Neuronal stem cell (in vitro differentiated cells): Measurements from ENCODE around the gene RNF149.

Experiments used
- DNase-seq: peaks from one replicate; pipeline ENCODE4 v3.0.0-alpha.2; 2013; ENCODE audit warnings: low spot score
- H2AFZ ChIP-seq: one replicate; pipeline ENCODE4 v1.6.1; 2013; ENCODE audit warnings: mild to moderate bottlenecking, low read length, inconsistent platforms
- H2AK5ac ChIP-seq: 2 replicates; pipeline ENCODE4 v1.6.1; 2013; ENCODE audit warnings: low read depth, mild to moderate bottlenecking, inconsistent platforms, low read length, moderate library complexity, mixed read lengths
- H2BK120ac ChIP-seq: 2 replicates; pipeline ENCODE4 v1.6.1; 2013; ENCODE audit warnings: low read depth, mild to moderate bottlenecking, inconsistent platforms, low read length, moderate library complexity, mixed read lengths
- H2BK12ac ChIP-seq: one replicate; pipeline ENCODE4 v1.6.1; 2013; ENCODE audit warnings: low read length, inconsistent platforms
- H2BK15ac ChIP-seq: 2 replicates; pipeline ENCODE4 v1.6.1; 2013; ENCODE audit warnings: mild to moderate bottlenecking, low read length, inconsistent platforms, mixed read lengths
- H2BK5ac ChIP-seq: one replicate; pipeline ENCODE4 v1.6.1; 2013; ENCODE audit warnings: inconsistent platforms, mild to moderate bottlenecking, low read length, moderate library complexity
- H3K14ac ChIP-seq: one replicate; pipeline ENCODE4 v1.6.1; 2013; ENCODE audit warnings: low read length, inconsistent platforms
- H3K18ac ChIP-seq: 2 replicates; pipeline ENCODE4 v1.6.1; 2013; ENCODE audit warnings: low read length, inconsistent platforms
- H3K23ac ChIP-seq: 2 replicates; pipeline ENCODE4 v1.6.1; 2013; ENCODE audit warnings: low read depth, mild to moderate bottlenecking, mixed read lengths, low read length, inconsistent platforms; ENCODE audit not compliant: poor library complexity
- H3K27ac ChIP-seq: replicated peaks from 3 replicates; pipeline ENCODE4 v1.5.1; 2013; ENCODE audit warnings: low read length, inconsistent platforms
- H3K27me3 ChIP-seq, 3 experiments: 2 replicates each; pipeline ENCODE4 v1.6.1; 2013; ENCODE audit warnings: low read length in 3 of 3, mild to moderate bottlenecking in 2 of 3, inconsistent platforms in 1 of 3, low read depth in 1 of 3, mixed read lengths in 1 of 3, moderate library complexity in 1 of 3; ENCODE audit not compliant: control insufficient read depth in 3 of 3, insufficient read depth in 3 of 3
- H3K36me3 ChIP-seq, 2 donors: replicated peaks in 1 of 2; 2 replicates each; pipeline ENCODE4 v1.6.1; 2013; ENCODE audit warnings: low read length in 2 of 2; ENCODE audit not compliant: control insufficient read depth in 2 of 2, insufficient read depth in 2 of 2
- H3K4ac ChIP-seq: 2 replicates; pipeline ENCODE4 v1.6.1; 2013; ENCODE audit warnings: inconsistent platforms, mild to moderate bottlenecking, low read length, moderate library complexity
- H3K4me1 ChIP-seq, 2 donors: 1 replicate in 1 of 2; 2 replicates in 1 of 2; pipeline ENCODE4 v1.6.1; 2013; ENCODE audit warnings: low read length in 2 of 2, low read depth in 1 of 2; ENCODE audit not compliant: control insufficient read depth in 2 of 2, insufficient read depth in 1 of 2
- H3K4me2 ChIP-seq: one replicate; pipeline ENCODE4 v1.6.1; 2013; ENCODE audit warnings: mild to moderate bottlenecking, low read length, inconsistent platforms; ENCODE audit not compliant: insufficient read depth, poor library complexity, severe bottlenecking
- H3K4me3 ChIP-seq, 2 donors: 2 replicates each; pipeline ENCODE4 v1.5.1; 2013; ENCODE audit warnings: low read length in 2 of 2, mild to moderate bottlenecking in 2 of 2, inconsistent platforms in 1 of 2, moderate library complexity in 1 of 2
- H3K79me1 ChIP-seq: one replicate; pipeline ENCODE4 v1.6.1; 2013; ENCODE audit warnings: low read depth, mild to moderate bottlenecking, inconsistent platforms, low read length, moderate library complexity
- H3K9ac ChIP-seq: one replicate; pipeline ENCODE4 v1.6.1; 2013; ENCODE audit warnings: mild to moderate bottlenecking, low read depth, low read length, inconsistent platforms; ENCODE audit not compliant: poor library complexity
- H3K9me3 ChIP-seq, 2 donors: replicated peaks in 1 of 2; 2 replicates each; pipeline versions ENCODE3 to v1.6.1; 2013; ENCODE audit warnings: low read length in 2 of 2, mild to moderate bottlenecking in 2 of 2, inconsistent platforms in 1 of 2, low read depth in 1 of 2, mixed read lengths in 1 of 2, moderate library complexity in 1 of 2; ENCODE audit not compliant: control insufficient read depth in 2 of 2, insufficient read depth in 1 of 2
- H4K8ac ChIP-seq: one replicate; pipeline ENCODE4 v1.6.1; 2013; ENCODE audit warnings: low read depth, mild to moderate bottlenecking, inconsistent platforms, low read length, moderate library complexity
- H4K91ac ChIP-seq: one replicate; pipeline ENCODE4 v1.6.1; 2013; ENCODE audit warnings: low read length, low read depth, mild to moderate bottlenecking, inconsistent platforms; ENCODE audit not compliant: poor library complexity
- WGBS, 2 donors: extraction: QIAGEN DNeasy Blood & Tissue Kit; methylation state at CpG; one replicate each; pipeline ENCODE4 v1.1.7; 2013; ENCODE audit warnings: missing lambda C conversion rate in 2 of 2, mixed read lengths in 1 of 2; ENCODE audit not compliant: insufficient read length in 2 of 2, insufficient replicate concordance in 1 of 2; ENCODE audit errors: extremely low coverage in 2 of 2; 5-methylcytosine and 5-hydroxymethylcytosine counted together
- small RNA-seq: library from polyadenylated mRNA; stranded (forward); fragments of <200 nt; extraction: miRNeasy Mini kit (QIAGEN cat#:217004); gene quantifications from one replicate; pipeline ENCODE3, GENCODE V24; 2013; ENCODE audit not compliant: insufficient read depth

The RNF149 gene

DNA sequence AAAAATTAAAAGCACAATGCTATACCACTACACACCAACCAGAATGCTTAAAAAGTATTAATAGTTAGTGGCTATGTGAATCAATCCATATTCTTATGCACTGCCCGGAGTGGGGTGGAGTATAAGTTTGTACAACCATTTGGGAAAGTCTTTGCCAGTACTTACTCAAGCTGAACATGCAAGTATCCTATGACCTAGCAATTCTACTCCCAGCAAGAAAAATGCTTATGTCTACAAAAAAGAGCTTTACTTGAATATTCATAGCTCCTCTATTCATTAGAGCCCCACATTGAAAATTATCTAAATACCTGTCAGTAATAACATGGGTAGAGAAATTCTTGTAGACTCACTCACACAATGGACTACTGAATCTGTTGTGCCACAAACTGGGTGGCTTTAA, 77.3 kb downstream of the RNF149 start:
- no peak overlapping the region for H3K14ac ChIP-seq
- H2BK5ac ChIP-seq = no peak overlapping the region
- no peak overlapping the region for H2AFZ ChIP-seq
- no peak overlapping the region for H3K18ac ChIP-seq
- H3K27me3 ChIP-seq = no peaks in the 10 kb centered on the region
- H3K23ac ChIP-seq = no peak overlapping the region
- no peak overlapping the region for H2BK12ac ChIP-seq
- no peak overlapping the region for H2AK5ac ChIP-seq
- no peaks in the 10 kb centered on the region for H3K9me3 ChIP-seq
- no peak overlapping the region for H4K8ac ChIP-seq
- no peak for DNase-seq
- H3K9ac ChIP-seq = no peak overlapping the region
- H2BK15ac ChIP-seq = no peak overlapping the region
- H3K27ac ChIP-seq = no peak overlapping the region
- H4K91ac ChIP-seq = no peak overlapping the region
- no peaks in the 10 kb centered on the region for H3K79me1 ChIP-seq
- H2BK120ac ChIP-seq = no peak overlapping the region
- H3K4ac ChIP-seq = no peak overlapping the region
- no peak overlapping the region for H3K4me3 ChIP-seq
- WGBS, 2 donors = no CpG with 5 or more reads among the region's 1 CpG
- H3K36me3 ChIP-seq = no peaks in the 10 kb centered on the region
- no peak overlapping the region for H3K4me2 ChIP-seq
- H3K4me1 ChIP-seq = peaks cover 0 to 1% of the 10 kb centered on the region in 2 donors

DNA sequence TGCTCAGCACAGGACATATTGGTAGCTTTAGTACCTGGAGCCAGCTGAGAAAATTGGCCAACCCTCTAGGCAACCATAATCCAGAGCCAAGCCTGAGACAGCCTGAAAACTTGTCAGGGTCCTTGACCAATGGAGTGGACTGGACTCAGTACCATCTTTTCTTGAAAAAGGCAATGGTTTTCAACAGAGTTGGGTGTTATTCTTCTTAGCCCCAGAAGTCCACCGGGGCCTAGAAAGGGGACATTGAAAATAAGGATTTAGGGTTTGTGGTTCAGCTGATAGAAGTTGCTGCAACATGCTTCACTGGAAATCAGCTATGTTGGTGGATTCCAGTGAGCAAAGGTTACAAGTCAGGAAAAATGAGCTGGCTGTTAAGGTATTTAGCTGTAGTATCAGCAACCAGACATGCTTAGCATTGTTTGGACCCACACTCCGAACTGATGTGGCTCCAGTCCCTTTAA, 77.9 kb downstream of the RNF149 start:
- no peak overlapping the region for H4K91ac ChIP-seq
- no peak overlapping the region for H2BK5ac ChIP-seq
- no peak overlapping the region for H2BK120ac ChIP-seq
- H3K23ac ChIP-seq = no peak overlapping the region
- no CpG with 5 or more reads among the region's 2 CpGs for WGBS, 2 donors
- H3K9ac ChIP-seq = no peak overlapping the region
- H3K14ac ChIP-seq = no peak overlapping the region
- H3K9me3 ChIP-seq = no peaks in the 10 kb centered on the region
- H3K27ac ChIP-seq = no peak overlapping the region
- no peaks in the 10 kb centered on the region for H3K36me3 ChIP-seq
- H3K18ac ChIP-seq = no peak overlapping the region
- H3K27me3 ChIP-seq = no peaks in the 10 kb centered on the region
- DNase-seq = no peak
- no peaks in the 10 kb centered on the region for H3K79me1 ChIP-seq
- no peak overlapping the region for H3K4me3 ChIP-seq
- no peak overlapping the region for H2BK15ac ChIP-seq
- no peak overlapping the region for H3K4ac ChIP-seq
- H3K4me2 ChIP-seq = no peak overlapping the region
- H3K4me1 ChIP-seq = peaks cover 0 to 1% of the 10 kb centered on the region in 2 donors
- H2BK12ac ChIP-seq = no peak overlapping the region
- H4K8ac ChIP-seq = no peak overlapping the region
- no peak overlapping the region for H2AFZ ChIP-seq
- H2AK5ac ChIP-seq = no peak overlapping the region

Small RNA genes within 50 kb of the gene (small RNA-seq; reads per million reads assigned to genes)
- gene MIR5696 (2.0 reads per million), gene SNORD89 (550 reads per million, percentile 98 among the genes with 10 or more reads in this experiment)
